ENCODE data around the gene P3H1. TPM values are rescaled to one million over a fixed set of nuclear protein-coding genes. Genes with fewer than 3 reads are reported as not detected.
A peak's percentile ranks its signal among the peaks of the same experiment; 100 is the strongest.

Gene P3H1
- total RNA-seq, 2 donors from 2014 or later: 42.9 to 47.6 TPM

DNA sequence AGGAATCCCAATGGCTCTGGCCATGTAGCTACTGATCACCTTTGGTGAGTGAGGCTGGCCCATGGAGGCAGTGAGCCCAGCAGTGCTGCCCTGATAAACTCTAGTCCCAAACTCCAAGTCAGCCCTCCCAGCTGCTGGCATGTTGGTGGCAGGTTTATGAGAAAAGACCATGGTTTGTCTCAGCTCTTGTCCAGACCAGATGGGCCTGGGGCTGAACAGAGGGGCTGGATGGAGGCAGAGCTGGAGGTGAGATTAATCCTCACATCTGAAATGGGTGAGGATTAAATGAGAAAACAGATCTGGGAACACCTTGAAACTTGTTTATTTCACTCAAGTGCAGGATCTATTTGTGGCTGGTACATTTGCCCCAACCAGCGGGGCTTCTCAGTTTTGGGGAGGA, 21.2 kb upstream of the P3H1 start:
- Histone ChIP-seq H3K27me3 (replicated peaks; ENCODE audit: insufficient read depth) (no peaks in the 10 kb centered on the region), H3K4me1 (ENCODE audit: control insufficient read depth in 1 of 2, low read depth in 2 of 2) (peaks cover 3 to 16% of the 10 kb centered on the region in 2 donors), H3K36me3 (no peaks in the 10 kb centered on the region), H3K9me3 (no peaks in the 10 kb centered on the region), H3K27ac (no peak overlapping the region), H3K4me3 (no peak overlapping the region)
- ATAC-seq (ENCODE audit: insufficient number of reproducible peaks, low FRiP score, low read depth) (no peak), DNase-seq (ENCODE audit: low spot score) (no peak)
- no peak for TF ChIP-seq CTCF (IDR thresholded peaks at IDR 0.05)

GRCh38 chr1:42786097-42786496, 19.3 kb upstream of the P3H1 start:
- H3K9me3 ChIP-seq: no peaks in the 10 kb centered on the region
- no peak overlapping the region for H3K27ac ChIP-seq
- no peak for TF ChIP-seq CTCF (IDR thresholded peaks at IDR 0.05)
- H3K36me3 ChIP-seq: no peaks in the 10 kb centered on the region
- ATAC-seq (ENCODE audit: insufficient number of reproducible peaks, low FRiP score, low read depth) (no peak), DNase-seq (ENCODE audit: low spot score) (no peak)
- peaks cover 3 to 16% of the 10 kb centered on the region in 2 donors for H3K4me1 ChIP-seq (ENCODE audit: control insufficient read depth in 1 of 2, low read depth in 2 of 2)
- H3K4me3 ChIP-seq: no peak overlapping the region
- no peaks in the 10 kb centered on the region for H3K27me3 ChIP-seq (replicated peaks; ENCODE audit: insufficient read depth)

GRCh38 chr1:42784946-42785693, 18.3 kb upstream of the P3H1 start, which contains the start of gene TMEM269:
Gene TMEM269 (plus strand): TSS chr1:42784991. CDS start chr1:42789894, 4,903 bp downstream.
- Histone ChIP-seq H3K36me3 (peaks cover 2% of the 10 kb centered on the region), H3K4me3 (peak within 1 kb of the TSS; percentile 67), H3K9me3 (no peaks in the 10 kb centered on the region), H3K27me3 (replicated peaks; ENCODE audit: insufficient read depth) (no peaks in the 10 kb centered on the region), H3K4me1 (ENCODE audit: control insufficient read depth in 1 of 2, low read depth in 2 of 2) (peaks cover 3 to 16% of the 10 kb centered on the region in 2 donors), H3K27ac (no peak within 1 kb of the TSS)
- ATAC-seq (ENCODE audit: insufficient number of reproducible peaks, low FRiP score, low read depth) (no peak), DNase-seq (ENCODE audit: low spot score) (no peak)
- TF ChIP-seq CTCF (IDR thresholded peaks at IDR 0.05): no peak

DNA sequence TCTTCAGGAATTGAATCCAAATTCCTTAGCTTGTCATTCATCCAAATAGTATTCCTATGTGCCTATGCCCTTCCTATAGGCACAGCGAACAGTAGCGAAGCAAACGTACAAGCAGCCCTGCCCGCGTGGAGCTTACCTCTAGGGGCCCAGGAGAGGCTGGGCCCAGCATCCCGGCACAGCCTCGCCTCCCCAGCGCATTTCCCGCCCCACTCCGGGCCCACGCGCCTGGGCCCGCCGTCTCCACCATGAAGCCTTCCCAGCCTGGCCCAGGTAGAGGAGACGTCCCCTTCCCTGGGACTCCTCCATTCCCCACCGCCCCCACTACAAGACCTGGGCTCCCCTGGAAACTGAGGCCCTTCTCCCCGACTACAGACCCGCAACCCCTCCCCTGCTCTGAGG, 17.7 kb upstream of the P3H1 start:
- H3K27ac ChIP-seq: no peak overlapping the region
- peak overlapping the region; percentile 67 for H3K4me3 ChIP-seq
- DNase-seq (ENCODE audit: low spot score) (no peak), ATAC-seq (ENCODE audit: insufficient number of reproducible peaks, low FRiP score, low read depth) (no peak)
- H3K9me3 ChIP-seq: no peaks in the 10 kb centered on the region
- H3K27me3 ChIP-seq (replicated peaks; ENCODE audit: insufficient read depth): no peaks in the 10 kb centered on the region
- TF ChIP-seq CTCF (IDR thresholded peaks at IDR 0.05): no peak
- peaks cover 4% of the 10 kb centered on the region for H3K36me3 ChIP-seq
- peaks cover 3 to 16% of the 10 kb centered on the region in 2 donors for H3K4me1 ChIP-seq (ENCODE audit: control insufficient read depth in 1 of 2, low read depth in 2 of 2)

DNA sequence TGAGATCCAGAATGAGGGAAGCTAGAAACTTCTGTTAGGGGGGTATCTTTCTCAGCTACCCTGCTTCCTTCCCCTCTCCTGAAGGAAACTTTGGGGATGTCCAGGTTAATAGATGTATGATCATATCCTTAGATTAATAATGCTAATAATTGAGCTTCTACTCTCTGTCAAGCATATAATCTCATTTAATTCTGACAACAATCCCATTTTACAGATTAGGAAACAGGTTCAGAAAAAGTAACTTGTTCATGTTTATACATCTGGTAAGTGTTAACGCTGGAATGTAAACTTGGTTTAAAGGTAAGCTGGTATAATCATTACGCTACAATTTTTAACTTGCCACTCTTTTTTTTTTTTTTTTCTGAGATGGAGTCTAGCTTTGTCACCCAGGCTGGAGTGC, 16.3 kb upstream of the P3H1 start:
- Histone ChIP-seq H3K27ac (no peak overlapping the region), H3K9me3 (no peaks in the 10 kb centered on the region), H3K4me1 (ENCODE audit: control insufficient read depth in 1 of 2, low read depth in 2 of 2) (peaks cover 3 to 16% of the 10 kb centered on the region in 2 donors), H3K4me3 (no peak overlapping the region), H3K27me3 (replicated peaks; ENCODE audit: insufficient read depth) (no peaks in the 10 kb centered on the region), H3K36me3 (peaks cover 4% of the 10 kb centered on the region)
- no peak for TF ChIP-seq CTCF (IDR thresholded peaks at IDR 0.05)
- DNase-seq (ENCODE audit: low spot score) (no peak), ATAC-seq (ENCODE audit: insufficient number of reproducible peaks, low FRiP score, low read depth) (no peak)

All from thoracic aorta (tissue), 2 donors.